Measurements from ENCODE around the gene KCNAB1. TPM values are rescaled to one million over a fixed set of nuclear protein-coding genes. Genes with fewer than 3 reads are reported as not detected.

The KCNAB1 gene
- total RNA-seq, 1 experiment from 2014 or later, result not detected

- ChIA-PET CTCF (interaction anchor here (1.0 to 1.4 kb wide), 2 partner anchors 19 to 119 kb away, joined by 3 to 5 read pairs; no protein-coding TSS in a partner anchor), POLR2A (ENCODE audit: unreplicated experiment) (interaction anchor here (0.6 to 0.8 kb wide), 2 partner anchors 76 to 99 kb away, joined by 4 read pairs; no protein-coding TSS in a partner anchor)
- Histone ChIP-seq H3F3A (ENCODE audit: low read length, unreplicated experiment) (no peaks in the 10 kb centered on the region), H3K36me3 (ENCODE audit: low read depth, low read length) (peaks cover 35% of the 10 kb centered on the region), H3K27ac (ENCODE audit: low read length) (peak overlapping the region; percentile 54), H3K4me2 (ENCODE audit: low read length) (peak overlapping the region; percentile 93), H3K9me2 (replicated peaks; ENCODE audit: low read length) (no peaks in the 10 kb centered on the region), H3K9me3 (ENCODE audit: low read length) (no peaks in the 10 kb centered on the region), H4K20me1 (ENCODE audit: low read length) (peaks cover 19% of the 10 kb centered on the region; the same call in 1 of the 2 replicates), H3K27me3 (ENCODE audit: low read length) (no peaks in the 10 kb centered on the region), H3K79me2 (ENCODE audit: low read length) (peaks cover 55% of the 10 kb centered on the region), H2AFZ (ENCODE audit: low read length) (peak overlapping the region; percentile 86), H3K4me3 (ENCODE audit: low read length) (peak overlapping the region; percentile 96), H3K4me1 (ENCODE audit: insufficient read depth, low read length) (peaks cover 36% of the 10 kb centered on the region), H3K9ac (ENCODE audit: low read length) (peak overlapping the region; percentile 96)
- ATAC-seq, result no peak
- BruUV-seq (replicated peaks), result TSS peak; percentile 35
- TF ChIP-seq EZH2phosphoT487 (IDR thresholded peaks at IDR 0.05; ENCODE audit: borderline replicate concordance, low read length) (no peak), EZH2 (IDR thresholded peaks at IDR 0.05; ENCODE audit: low read length, unreplicated experiment) (no peak), CTCF (conservative IDR thresholded peaks at IDR 0.05; ENCODE audit: low read depth, low read length) (no peak)
- intact Hi-C loops (cut with micrococcal nuclease), result loop anchor here (2.0 to 10.0 kb wide), 3 partner anchors 76 to 526 kb away; no protein-coding TSS in a partner anchor
- DNase-seq, result no peak
Observed at GRCh38 chr3:156554515-156554841, 434.1 kb downstream of the KCNAB1 start.

GRCh38 chr3:156554842-156555687, 434.7 kb downstream of the KCNAB1 start, which contains the start of gene SSR3:
Gene SSR3, minus strand, starts transcription at chr3:156555117. Its CDS starts 28 bp downstream, at chr3:156555089.
- no peaks in the 10 kb centered on the region for H3K27me3 ChIP-seq (ENCODE audit: low read length)
- no peaks in the 10 kb centered on the region for H3F3A ChIP-seq (ENCODE audit: low read length, unreplicated experiment)
- H3K4me1 ChIP-seq (ENCODE audit: insufficient read depth, low read length), result peaks cover 36% of the 10 kb centered on the region
- peak within 1 kb of the TSS; percentile 54 for H3K27ac ChIP-seq (ENCODE audit: low read length)
- H3K36me3 ChIP-seq (ENCODE audit: low read depth, low read length), result peaks cover 29% of the 10 kb centered on the region
- intact Hi-C loops (cut with micrococcal nuclease), result loop anchor here (1.0 to 10.0 kb wide), 4 partner anchors 76 to 526 kb away; partner anchors contain the start of gene TIPARP
- peak; percentile 99 for ATAC-seq
- TF ChIP-seq EZH2 (IDR thresholded peaks at IDR 0.05; ENCODE audit: low read length, unreplicated experiment), result no peak
- peaks cover 49% of the 10 kb centered on the region for H3K79me2 ChIP-seq (ENCODE audit: low read length)
- BruUV-seq (replicated peaks), result no TSS peak
- DNase-seq, result peak; percentile 99
- peak within 1 kb of the TSS; percentile 93 for H3K4me2 ChIP-seq (ENCODE audit: low read length)
- POLR2A ChIA-PET (ENCODE audit: unreplicated experiment), result interaction anchor here (0.6 to 0.8 kb wide), 6 partner anchors 75 to 528 kb away, joined by 3 to 4 read pairs (median 3); no protein-coding TSS in a partner anchor
- no peaks in the 10 kb centered on the region for H3K9me3 ChIP-seq (ENCODE audit: low read length)
- H3K9me2 ChIP-seq (replicated peaks; ENCODE audit: low read length), result no peaks in the 10 kb centered on the region
- peak within 1 kb of the TSS; percentile 99 for H2AFZ ChIP-seq (ENCODE audit: low read length)
- peak within 1 kb of the TSS; percentile 96 for H3K9ac ChIP-seq (ENCODE audit: low read length)
- peaks cover 19% of the 10 kb centered on the region; the same call in 1 of the 2 replicates for H4K20me1 ChIP-seq (ENCODE audit: low read length)
- H3K4me3 ChIP-seq (ENCODE audit: low read length), result peak within 1 kb of the TSS; percentile 96
- CTCF ChIA-PET, result interaction anchor here (1.0 to 1.4 kb wide), 2 partner anchors 20 to 119 kb away, joined by 3 to 5 read pairs; no protein-coding TSS in a partner anchor

- Histone ChIP-seq H3K9ac (ENCODE audit: low read length) (no peak overlapping the region), H3K4me3 (ENCODE audit: low read length) (no peak overlapping the region), H3K36me3 (ENCODE audit: low read depth, low read length) (no peaks in the 10 kb centered on the region), H3K27me3 (ENCODE audit: low read length) (no peaks in the 10 kb centered on the region), H3K4me1 (ENCODE audit: insufficient read depth, low read length) (peaks cover 4% of the 10 kb centered on the region), H3K27ac (ENCODE audit: low read length) (no peak overlapping the region), H3F3A (ENCODE audit: low read length, unreplicated experiment) (no peaks in the 10 kb centered on the region), H2AFZ (ENCODE audit: low read length) (no peak overlapping the region), H3K9me2 (replicated peaks; ENCODE audit: low read length) (no peaks in the 10 kb centered on the region), H3K79me2 (ENCODE audit: low read length) (peaks cover 15% of the 10 kb centered on the region), H3K9me3 (ENCODE audit: low read length) (no peaks in the 10 kb centered on the region), H3K4me2 (ENCODE audit: low read length) (no peak overlapping the region), H4K20me1 (ENCODE audit: low read length) (0 out of 2 replicates have a peak, but pooled peaks cover 4% of the 10 kb centered on the region)
- ATAC-seq (no peak), DNase-seq (no peak)
- POLR2A ChIA-PET (ENCODE audit: unreplicated experiment), result no interaction called here
- CTCF ChIA-PET, result no interaction called here
- BruUV-seq (replicated peaks), result no TSS peak
- no peak for TF ChIP-seq EZH2 (IDR thresholded peaks at IDR 0.05; ENCODE audit: low read length, unreplicated experiment)
- no peak for TF ChIP-seq CTCF (conservative IDR thresholded peaks at IDR 0.05; ENCODE audit: low read depth, low read length)
- TF ChIP-seq EZH2phosphoT487 (IDR thresholded peaks at IDR 0.05; ENCODE audit: borderline replicate concordance, low read length), result no peak
- intact Hi-C loops (cut with micrococcal nuclease), result loop anchor here (10.0 kb wide), 1 partner anchor 226 kb away; no protein-coding TSS in a partner anchor
Observed at GRCh38 chr3:156558389-156558788, 438.0 kb downstream of the KCNAB1 start.

Data from PC-3 (cell line).